GM12878 (cell line): Measurements from ENCODE around the gene RBKS.

Experiments used
- ATF7 ChIP-seq: fragments of 450-650 bp; IDR thresholded peaks from 2 replicates; pipeline ENCODE4 v1.6.1; 2016; ENCODE audit warnings: low read depth, mild to moderate bottlenecking
- EP300 ChIP-seq, 2 experiments: fragments of 150-350 bp in 1 of 2; IDR thresholded peaks; 2 replicates each; pipeline ENCODE4 v1.6.1; 2011 to 2012; ENCODE audit warnings: low read depth in 2 of 2, low read length in 2 of 2, borderline replicate concordance in 1 of 2, improper control_type of control experiment in 1 of 2, inconsistent platforms in 1 of 2; ENCODE audit not compliant: control insufficient read depth in 1 of 2
- EZH2 ChIP-seq: IDR thresholded peaks from 2 replicates; pipeline ENCODE4 v1.6.1; 2012; ENCODE audit warnings: low read depth, mild to moderate bottlenecking, control low read depth, inconsistent platforms, low read length, borderline replicate concordance; ENCODE audit not compliant: control insufficient read depth
- NFYA ChIP-seq: IDR thresholded peaks from 2 replicates; pipeline ENCODE4 v1.6.1; 2011; ENCODE audit warnings: low read depth, mild to moderate bottlenecking, low read length, improper control_type of control experiment, borderline replicate concordance
- NR2C2 ChIP-seq: IDR thresholded peaks from 2 replicates; pipeline ENCODE4 v1.6.1; 2011; ENCODE audit warnings: borderline replicate concordance, low read depth; ENCODE audit not compliant: control insufficient read depth, insufficient read length
- POLR2AphosphoS5 ChIP-seq: IDR thresholded peaks from 2 replicates; pipeline ENCODE4 v1.6.1; 2011; ENCODE audit warnings: mild to moderate bottlenecking, low read length, inconsistent platforms
- SIN3A ChIP-seq: IDR thresholded peaks from 2 replicates; pipeline ENCODE4 v1.6.1; 2012; ENCODE audit warnings: low read depth, low read length, improper control_type of control experiment
- SMC3 ChIP-seq: IDR thresholded peaks from 2 replicates; pipeline ENCODE4 v1.6.1; 2011; ENCODE audit warnings: low read length, improper control_type of control experiment, borderline replicate concordance
- TF ChIP-seq, protein P1 (sequence below), 3 experiments: IDR thresholded peaks in 2 of 3; conservative IDR thresholded peaks in 1 of 3; 2 replicates each; pipeline ENCODE4 v1.5.1; 2011; ENCODE audit warnings: low read depth in 3 of 3, low read length in 3 of 3, mild to moderate bottlenecking in 3 of 3, control low read depth in 2 of 3, moderate library complexity in 2 of 3, inconsistent platforms in 1 of 3, mixed read lengths in 1 of 3; ENCODE audit not compliant: control insufficient read depth in 2 of 3, insufficient read depth in 1 of 3; ENCODE audit errors: extremely low read depth in 1 of 3
- TF ChIP-seq, protein P2 (sequence below): fragments of 450-650 bp; IDR thresholded peaks from 2 replicates; pipeline ENCODE4 v1.6.1; 2017; ENCODE audit warnings: borderline replicate concordance
- TF ChIP-seq, protein P3 (sequence below): fragments of 450-650 bp; IDR thresholded peaks from 2 replicates; pipeline ENCODE4 v1.6.1; 2017; ENCODE audit warnings: mild to moderate bottlenecking
- TF ChIP-seq, protein P4 (sequence below): IDR thresholded peaks from 2 replicates; pipeline ENCODE4 v1.6.1; 2011; ENCODE audit warnings: borderline replicate concordance, low read depth, mild to moderate bottlenecking, moderate library complexity, low read length; ENCODE audit not compliant: insufficient read depth, poor library complexity, severe bottlenecking

DNA sequence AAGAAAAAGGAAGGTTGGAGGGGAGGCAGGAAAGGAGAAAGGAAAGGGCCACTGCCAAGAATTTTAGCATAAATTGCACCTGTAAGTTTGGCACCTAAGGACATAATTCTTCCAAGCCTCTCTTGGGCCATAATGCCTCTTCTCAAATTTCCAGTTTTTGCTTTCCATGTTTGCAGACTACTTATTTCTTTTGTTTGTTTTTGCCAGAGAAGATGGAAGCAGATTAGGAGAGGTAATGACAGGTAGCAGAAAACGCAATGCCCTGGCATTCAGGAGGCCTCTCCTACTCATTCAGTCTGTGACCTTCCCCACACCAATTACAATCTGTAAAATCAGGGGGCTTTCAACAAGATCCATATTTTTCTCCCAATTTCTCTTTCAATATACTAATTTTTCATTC, 61.9 kb downstream of the RBKS start:
- TF ChIP-seq SMC3 (no peak), NR2C2 (no peak), SIN3A (no peak), NFYA (no peak), EZH2 (no peak), EP300 (IDR thresholded peaks at IDR 0.05; ENCODE audit: borderline replicate concordance in 1 of 2, control insufficient read depth in 1 of 2, low read depth in 2 of 2, low read length in 2 of 2) (no peak), ATF7 (no peak), POLR2AphosphoS5 (no peak)
- TF ChIP-seq, protein P1, sequence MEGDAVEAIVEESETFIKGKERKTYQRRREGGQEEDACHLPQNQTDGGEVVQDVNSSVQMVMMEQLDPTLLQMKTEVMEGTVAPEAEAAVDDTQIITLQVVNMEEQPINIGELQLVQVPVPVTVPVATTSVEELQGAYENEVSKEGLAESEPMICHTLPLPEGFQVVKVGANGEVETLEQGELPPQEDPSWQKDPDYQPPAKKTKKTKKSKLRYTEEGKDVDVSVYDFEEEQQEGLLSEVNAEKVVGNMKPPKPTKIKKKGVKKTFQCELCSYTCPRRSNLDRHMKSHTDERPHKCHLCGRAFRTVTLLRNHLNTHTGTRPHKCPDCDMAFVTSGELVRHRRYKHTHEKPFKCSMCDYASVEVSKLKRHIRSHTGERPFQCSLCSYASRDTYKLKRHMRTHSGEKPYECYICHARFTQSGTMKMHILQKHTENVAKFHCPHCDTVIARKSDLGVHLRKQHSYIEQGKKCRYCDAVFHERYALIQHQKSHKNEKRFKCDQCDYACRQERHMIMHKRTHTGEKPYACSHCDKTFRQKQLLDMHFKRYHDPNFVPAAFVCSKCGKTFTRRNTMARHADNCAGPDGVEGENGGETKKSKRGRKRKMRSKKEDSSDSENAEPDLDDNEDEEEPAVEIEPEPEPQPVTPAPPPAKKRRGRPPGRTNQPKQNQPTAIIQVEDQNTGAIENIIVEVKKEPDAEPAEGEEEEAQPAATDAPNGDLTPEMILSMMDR (IDR thresholded peaks at IDR 0.05 in 2 of 3, conservative IDR thresholded peaks at IDR 0.05 in 1 of 3; ENCODE audit: control insufficient read depth in 2 of 3, extremely low read depth in 1 of 3, insufficient read depth in 1 of 3, low read depth in 3 of 3, low read length in 3 of 3), result no peak
- TF ChIP-seq, protein P2, sequence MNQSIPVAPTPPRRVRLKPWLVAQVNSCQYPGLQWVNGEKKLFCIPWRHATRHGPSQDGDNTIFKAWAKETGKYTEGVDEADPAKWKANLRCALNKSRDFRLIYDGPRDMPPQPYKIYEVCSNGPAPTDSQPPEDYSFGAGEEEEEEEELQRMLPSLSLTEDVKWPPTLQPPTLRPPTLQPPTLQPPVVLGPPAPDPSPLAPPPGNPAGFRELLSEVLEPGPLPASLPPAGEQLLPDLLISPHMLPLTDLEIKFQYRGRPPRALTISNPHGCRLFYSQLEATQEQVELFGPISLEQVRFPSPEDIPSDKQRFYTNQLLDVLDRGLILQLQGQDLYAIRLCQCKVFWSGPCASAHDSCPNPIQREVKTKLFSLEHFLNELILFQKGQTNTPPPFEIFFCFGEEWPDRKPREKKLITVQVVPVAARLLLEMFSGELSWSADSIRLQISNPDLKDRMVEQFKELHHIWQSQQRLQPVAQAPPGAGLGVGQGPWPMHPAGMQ, result no peak
- TF ChIP-seq, protein P3, sequence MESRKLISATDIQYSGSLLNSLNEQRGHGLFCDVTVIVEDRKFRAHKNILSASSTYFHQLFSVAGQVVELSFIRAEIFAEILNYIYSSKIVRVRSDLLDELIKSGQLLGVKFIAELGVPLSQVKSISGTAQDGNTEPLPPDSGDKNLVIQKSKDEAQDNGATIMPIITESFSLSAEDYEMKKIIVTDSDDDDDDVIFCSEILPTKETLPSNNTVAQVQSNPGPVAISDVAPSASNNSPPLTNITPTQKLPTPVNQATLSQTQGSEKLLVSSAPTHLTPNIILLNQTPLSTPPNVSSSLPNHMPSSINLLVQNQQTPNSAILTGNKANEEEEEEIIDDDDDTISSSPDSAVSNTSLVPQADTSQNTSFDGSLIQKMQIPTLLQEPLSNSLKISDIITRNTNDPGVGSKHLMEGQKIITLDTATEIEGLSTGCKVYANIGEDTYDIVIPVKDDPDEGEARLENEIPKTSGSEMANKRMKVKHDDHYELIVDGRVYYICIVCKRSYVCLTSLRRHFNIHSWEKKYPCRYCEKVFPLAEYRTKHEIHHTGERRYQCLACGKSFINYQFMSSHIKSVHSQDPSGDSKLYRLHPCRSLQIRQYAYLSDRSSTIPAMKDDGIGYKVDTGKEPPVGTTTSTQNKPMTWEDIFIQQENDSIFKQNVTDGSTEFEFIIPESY, result no peak
- TF ChIP-seq, protein P4, sequence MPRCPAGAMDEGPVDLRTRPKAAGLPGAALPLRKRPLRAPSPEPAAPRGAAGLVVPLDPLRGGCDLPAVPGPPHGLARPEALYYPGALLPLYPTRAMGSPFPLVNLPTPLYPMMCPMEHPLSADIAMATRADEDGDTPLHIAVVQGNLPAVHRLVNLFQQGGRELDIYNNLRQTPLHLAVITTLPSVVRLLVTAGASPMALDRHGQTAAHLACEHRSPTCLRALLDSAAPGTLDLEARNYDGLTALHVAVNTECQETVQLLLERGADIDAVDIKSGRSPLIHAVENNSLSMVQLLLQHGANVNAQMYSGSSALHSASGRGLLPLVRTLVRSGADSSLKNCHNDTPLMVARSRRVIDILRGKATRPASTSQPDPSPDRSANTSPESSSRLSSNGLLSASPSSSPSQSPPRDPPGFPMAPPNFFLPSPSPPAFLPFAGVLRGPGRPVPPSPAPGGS, result no peak
